ENCODE data around the gene ADGRG2.

DNA sequence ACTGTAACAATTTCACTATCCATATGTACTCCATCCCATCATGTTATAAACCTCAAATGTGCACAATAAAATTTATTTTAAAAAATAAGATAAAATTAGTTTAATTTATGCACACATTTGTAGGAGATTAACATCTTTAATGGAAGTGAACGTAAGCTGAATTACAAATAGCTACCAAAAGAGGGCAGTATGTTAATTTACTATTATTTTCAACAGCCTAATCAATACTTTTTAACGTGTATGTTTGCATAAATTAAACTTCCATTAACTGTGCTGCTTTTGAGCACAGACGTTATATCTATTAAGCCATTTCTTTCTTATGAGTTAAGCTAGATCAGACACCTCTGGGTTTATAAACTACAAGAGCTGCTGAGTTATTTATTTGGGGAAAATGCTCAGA lies 81.9 kb downstream of the ADGRG2 start:
- no peak for TF ChIP-seq FOXK2 (IDR thresholded peaks at IDR 0.05)
- TF ChIP-seq NFRKB (IDR thresholded peaks at IDR 0.05), result no peak
- no peak for TF ChIP-seq CTBP1 (IDR thresholded peaks at IDR 0.05; ENCODE audit: borderline replicate concordance)
- no peak for TF ChIP-seq BHLHE40 (IDR thresholded peaks at IDR 0.05; ENCODE audit: borderline replicate concordance)
- no peak for TF ChIP-seq ARNT (IDR thresholded peaks at IDR 0.05)
